BJ (cell line): Measurements from ENCODE around the gene ITPRIPL2. TPM values are rescaled to one million over a fixed set of nuclear protein-coding genes. Genes with fewer than 3 reads are reported as not detected.
A peak's percentile ranks its signal among the peaks of the same experiment; 100 is the strongest.

Experiments
- CTCF ChIA-PET: fragments of 350-600 bp; formaldehyde crosslinking; extraction: SDS; loops from one replicate; lab custom pipeline; 2021; ENCODE audit warnings: antibody characterized with exemption, inconsistent platforms; lab: Yijun Ruan, JAX
- POLR2A ChIA-PET: fragments of 300-600 bp; sonication (Branson Sonifier 250); formaldehyde crosslinking; extraction: SDS; loops from one replicate; lab custom pipeline; 2021; ENCODE audit warnings: antibody characterized with exemption; lab: Charles Lee
- DNase-seq: peaks from one replicate; pipeline ENCODE4 v3.0.0-alpha.2; 2011; ENCODE audit warnings: low read depth
- H3K27me3 ChIP-seq: 2 replicates; pipeline ENCODE4 v1.6.0; 2011; ENCODE audit warnings: low read length; ENCODE audit not compliant: control insufficient read depth, insufficient read depth
- H3K36me3 ChIP-seq: 2 replicates; pipeline ENCODE4 v1.5.1; 2011; ENCODE audit warnings: low read length; ENCODE audit not compliant: control insufficient read depth, insufficient read depth
- H3K4me3 ChIP-seq: 2 replicates; pipeline ENCODE4 v1.5.1; 2011; ENCODE audit warnings: low read depth, mild to moderate bottlenecking, control low read depth, low read length
- CTCF ChIP-seq: IDR thresholded peaks from 2 replicates; pipeline ENCODE4 v1.5.1; 2011; ENCODE audit warnings: low read depth, mild to moderate bottlenecking, control low read depth, inconsistent platforms, low read length, moderate library complexity; ENCODE audit not compliant: insufficient read depth
- polyA plus RNA-seq: library from polyadenylated mRNA; depleted of rRNA; stranded (reverse); fragments of >200 nt; gene quantifications from 2 replicates; pipeline ENCODE4 v1.2.3, GENCODE V29; 2011

ITPRIPL2 gene
- polyA plus RNA-seq, 1 experiment, result 14.9 TPM

- TF ChIP-seq CTCF, result peak; percentile 43
- no peaks in the 10 kb centered on the region for H3K27me3 ChIP-seq
- CTCF ChIA-PET, result interaction anchor here (0.8 to 3.4 kb wide), 8 partner anchors 9 to 65 kb away, joined by 3 to 12 read pairs (median 5); no protein-coding TSS in a partner anchor
- DNase-seq, result no peak
- peaks cover 10% of the 10 kb centered on the region for H3K36me3 ChIP-seq
- POLR2A ChIA-PET, result no interaction called here
- H3K4me3 ChIP-seq, result peak overlapping the region; percentile 75
Observed at GRCh38 chr16:19114359-19115147, 789 bp downstream of the ITPRIPL2 start.

GRCh38 chr16:19115148-19116021 lies 1.6 kb downstream of the ITPRIPL2 start:
- peaks cover 10% of the 10 kb centered on the region for H3K36me3 ChIP-seq
- ChIA-PET CTCF (interaction anchor here (0.8 to 1.3 kb wide), 3 partner anchors 28 to 62 kb away, joined by 3 to 4 read pairs (median 4); no protein-coding TSS in a partner anchor), POLR2A (no interaction called here)
- H3K27me3 ChIP-seq, result no peaks in the 10 kb centered on the region
- 0 out of 2 replicates have a peak, but pooled peaks have one; percentile 16 for TF ChIP-seq CTCF
- peak overlapping the region; percentile 75 for H3K4me3 ChIP-seq
- DNase-seq, result no peak

- no peak for DNase-seq
- POLR2A ChIA-PET, result interaction anchor here (0.8 kb wide), 1 partner anchor 767 kb away, joined by 4 read pairs; no protein-coding TSS in a partner anchor
- peaks cover 10% of the 10 kb centered on the region for H3K36me3 ChIP-seq
- no peak for TF ChIP-seq CTCF
- no peak overlapping the region for H3K4me3 ChIP-seq
- H3K27me3 ChIP-seq, result no peaks in the 10 kb centered on the region
- CTCF ChIA-PET, result interaction anchor here (1.3 to 2.3 kb wide), 2 partner anchors 30 to 63 kb away, joined by 4 to 9 read pairs; no protein-coding TSS in a partner anchor
Observed at GRCh38 chr16:19116711-19117449, 3.1 kb downstream of the ITPRIPL2 start.

GRCh38 chr16:19118938-19119431 lies 5.2 kb downstream of the ITPRIPL2 start:
- peak overlapping the region; percentile 54 for H3K4me3 ChIP-seq
- H3K36me3 ChIP-seq, result peaks cover 10% of the 10 kb centered on the region
- ChIA-PET CTCF (interaction anchor here (0.8 to 1.3 kb wide), 3 partner anchors 12 to 58 kb away, joined by 3 to 5 read pairs (median 3); no protein-coding TSS in a partner anchor), POLR2A (interaction anchor here (0.8 kb wide), 1 partner anchor 24 kb away, joined by 24 read pairs; no protein-coding TSS in a partner anchor)
- H3K27me3 ChIP-seq, result no peaks in the 10 kb centered on the region
- TF ChIP-seq CTCF, result no peak
- DNase-seq, result peak; percentile 71
